ENCODE measurements around the gene TENM4. TPM values are rescaled to one million over a fixed set of nuclear protein-coding genes. Genes with fewer than 3 reads are reported as not detected.

The TENM4 gene
- total and polyA plus RNA-seq, 2 of the 8 experiments (the other 6 are each of a cell fraction or from before 2014, with no cell fraction given): 3.5 to 7.2 TPM

- Histone ChIP-seq H3K4me2 (ENCODE audit: insufficient read depth in 1 of 2, low read depth in 2 of 2, low read length in 2 of 2) (no peak overlapping the region), H3K23me2 (ENCODE audit: low read depth, low read length) (no peaks in the 10 kb centered on the region), H2BK5ac (ENCODE audit: low read depth, low read length) (no peak overlapping the region), H4K20me1 (replicated peaks in 1 of 2; ENCODE audit: control insufficient read depth in 1 of 2, insufficient read depth in 2 of 2, low read length in 2 of 2) (no peaks in the 10 kb centered on the region), H4K5ac (ENCODE audit: insufficient read length, low read depth, low read length) (no peak overlapping the region), H3K79me2 (ENCODE audit: control insufficient read depth in 1 of 2, insufficient read depth in 2 of 2, low read length in 2 of 2) (no peaks in the 10 kb centered on the region), H3K4me1 (replicated peaks in 1 of 4; ENCODE audit: control insufficient read depth in 3 of 4, insufficient read depth in 4 of 4, low read length in 3 of 4) (no peaks in the 10 kb centered on the region), H2BK120ac (replicated peaks; ENCODE audit: low read depth, low read length) (no peak overlapping the region), H4K91ac (replicated peaks; ENCODE audit: insufficient read length, low read length) (no peak overlapping the region), H3K23ac (ENCODE audit: insufficient read length) (no peak overlapping the region), H3K4ac (replicated peaks; ENCODE audit: insufficient read length, low read depth, low read length) (no peak overlapping the region), H4K8ac (ENCODE audit: extremely low read depth, insufficient read depth, low read length) (no peak overlapping the region), H2AK5ac (ENCODE audit: low read depth, low read length) (no peak overlapping the region), H3K27ac (ENCODE audit: low read depth, low read length) (no peak overlapping the region), H2BK15ac (ENCODE audit: low read length) (no peak overlapping the region), H3K9me3 (ENCODE audit: insufficient read depth in 2 of 2, low read depth in 1 of 2, low read length in 1 of 2) (peaks cover 14 to 15% of the 10 kb centered on the region in 2 experiments), H3K79me1 (ENCODE audit: low read depth, low read length) (no peaks in the 10 kb centered on the region), H3K56ac (replicated peaks; ENCODE audit: insufficient read length, low read depth, low read length) (no peak overlapping the region), H3K14ac (ENCODE audit: insufficient read length) (no peak overlapping the region), H2BK20ac (ENCODE audit: low read length) (no peak overlapping the region), H3K9ac (replicated peaks in 1 of 4; ENCODE audit: extremely low read depth in 1 of 4, low read depth in 3 of 4, low read length in 3 of 4) (no peak overlapping the region), H3K36me3 (ENCODE audit: control insufficient read depth in 2 of 4, insufficient read depth in 4 of 4, low read length in 3 of 4) (0 out of 8 replicates have a peak, but pooled peaks cover 0 to 4% (median 0%) of the 10 kb centered on the region in 4 experiments), H3K4me3 (ENCODE audit: extremely low read depth in 1 of 4, insufficient read depth in 2 of 4, low read depth in 3 of 4, low read length in 4 of 4) (no peak overlapping the region), H3K18ac (ENCODE audit: extremely low read depth, low read length) (no peak overlapping the region), H2AFZ (ENCODE audit: low read length) (no peak overlapping the region), H3K27me3 (replicated peaks in 1 of 4; ENCODE audit: control insufficient read depth in 3 of 4, extremely low read depth in 1 of 4, insufficient read depth in 3 of 4, low read length in 3 of 4) (no peaks in the 10 kb centered on the region), H2BK12ac (ENCODE audit: low read depth, low read length) (no peak overlapping the region)
- no peak for DNase-seq (ENCODE audit: low read depth in 1 of 2, low spot score in 2 of 2)
- TF ChIP-seq CHD1 (IDR thresholded peaks at IDR 0.05; ENCODE audit: low read depth, low read length): no peak
- TF ChIP-seq, protein P1, sequence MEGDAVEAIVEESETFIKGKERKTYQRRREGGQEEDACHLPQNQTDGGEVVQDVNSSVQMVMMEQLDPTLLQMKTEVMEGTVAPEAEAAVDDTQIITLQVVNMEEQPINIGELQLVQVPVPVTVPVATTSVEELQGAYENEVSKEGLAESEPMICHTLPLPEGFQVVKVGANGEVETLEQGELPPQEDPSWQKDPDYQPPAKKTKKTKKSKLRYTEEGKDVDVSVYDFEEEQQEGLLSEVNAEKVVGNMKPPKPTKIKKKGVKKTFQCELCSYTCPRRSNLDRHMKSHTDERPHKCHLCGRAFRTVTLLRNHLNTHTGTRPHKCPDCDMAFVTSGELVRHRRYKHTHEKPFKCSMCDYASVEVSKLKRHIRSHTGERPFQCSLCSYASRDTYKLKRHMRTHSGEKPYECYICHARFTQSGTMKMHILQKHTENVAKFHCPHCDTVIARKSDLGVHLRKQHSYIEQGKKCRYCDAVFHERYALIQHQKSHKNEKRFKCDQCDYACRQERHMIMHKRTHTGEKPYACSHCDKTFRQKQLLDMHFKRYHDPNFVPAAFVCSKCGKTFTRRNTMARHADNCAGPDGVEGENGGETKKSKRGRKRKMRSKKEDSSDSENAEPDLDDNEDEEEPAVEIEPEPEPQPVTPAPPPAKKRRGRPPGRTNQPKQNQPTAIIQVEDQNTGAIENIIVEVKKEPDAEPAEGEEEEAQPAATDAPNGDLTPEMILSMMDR (IDR thresholded peaks at IDR 0.05; ENCODE audit: control extremely low read depth in 1 of 3, insufficient read depth in 1 of 3, low read depth in 1 of 3, low read length in 3 of 3): no peak
- no peak for TF ChIP-seq EGR1 (IDR thresholded peaks at IDR 0.05; ENCODE audit: borderline replicate concordance, low read depth, low read length)
- CTCF ChIA-PET (ENCODE audit: partially characterized antibody): interaction anchor here (1.3 kb wide), 1 partner anchor 11 kb away, joined by 3 read pairs; no protein-coding TSS in a partner anchor
- WGBS, 2 experiments (ENCODE audit: extremely low coverage in 1 of 2, insufficient coverage in 1 of 2, insufficient read length in 1 of 2, insufficient replicate concordance in 2 of 2, low coverage in 1 of 2, low lambda C conversion rate in 2 of 2, missing lambda C conversion rate in 1 of 2): 89% methylated on average over 3 of the region's 3 CpGs; no CpG with 5 or more reads in 1 of the 2 experiments
- no peak for FAIRE-seq
- POLR2A ChIA-PET (ENCODE audit: partially characterized antibody): no interaction called here
Observed at GRCh38 chr11:78630155-78630554, 810.7 kb downstream of the TENM4 start.
